GM19372 (cell line): ENCODE data around the gene NFASC.

Experiments
- ATAC-seq: cut with Tn5 transposase; IDR thresholded peaks from one replicate; pipeline ENCODE4 v1.9.1; 2021; ENCODE audit warnings: mild to moderate bottlenecking, low read depth, moderate library complexity; ENCODE audit not compliant: unreplicated experiment

NFASC gene

DNA sequence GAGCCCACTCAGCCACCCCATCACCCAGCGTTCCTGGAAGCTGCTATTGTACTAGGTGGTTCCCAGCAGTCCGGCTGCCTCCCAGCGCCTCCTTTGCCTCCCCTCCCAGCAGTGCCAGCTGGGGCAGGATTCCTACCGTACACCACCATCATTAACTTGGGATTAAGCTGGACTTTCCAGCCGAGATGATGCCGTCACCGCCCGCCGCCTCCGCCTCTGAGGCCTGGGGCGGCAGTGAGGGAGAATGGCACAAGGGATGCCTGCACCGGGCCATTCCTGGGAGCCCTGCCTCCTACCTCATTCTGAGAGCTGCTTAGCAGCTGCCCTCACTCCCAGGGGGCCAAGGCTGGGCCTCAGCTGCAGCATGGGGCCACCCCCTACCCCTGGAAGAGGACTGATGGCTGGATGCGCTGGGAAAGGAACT, 185.5 kb downstream of the NFASC start:
- no peak for ATAC-seq

DNA sequence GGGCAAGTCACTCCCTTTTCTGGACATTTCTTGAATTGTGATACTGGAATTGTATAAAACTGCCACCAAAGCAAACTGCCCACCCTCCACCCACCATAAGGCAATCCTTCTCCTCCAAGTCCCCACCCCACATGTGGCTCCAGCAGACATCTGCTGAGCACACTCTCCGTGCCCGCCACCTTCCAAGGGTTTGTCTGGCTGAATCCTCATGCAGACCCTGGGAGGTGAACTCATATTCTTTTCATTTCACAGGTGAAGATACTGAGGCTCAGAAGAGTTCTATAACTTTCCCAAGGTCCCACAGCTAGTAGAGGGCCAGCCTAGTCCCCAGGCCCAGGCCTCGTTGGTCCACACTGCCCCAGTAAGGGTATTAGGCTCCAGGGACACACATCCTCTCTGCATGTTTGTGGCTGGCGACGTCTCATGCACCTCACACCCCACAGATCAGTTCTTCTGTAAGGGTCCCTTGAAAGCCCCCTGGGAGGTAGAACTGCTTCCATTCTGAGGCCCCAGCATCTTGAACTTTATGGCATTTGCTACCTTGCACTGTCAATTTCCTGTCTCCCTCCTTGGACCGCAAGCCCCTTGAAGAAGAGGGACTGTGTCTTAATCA, 186.4 kb downstream of the NFASC start:
- no peak for ATAC-seq

DNA sequence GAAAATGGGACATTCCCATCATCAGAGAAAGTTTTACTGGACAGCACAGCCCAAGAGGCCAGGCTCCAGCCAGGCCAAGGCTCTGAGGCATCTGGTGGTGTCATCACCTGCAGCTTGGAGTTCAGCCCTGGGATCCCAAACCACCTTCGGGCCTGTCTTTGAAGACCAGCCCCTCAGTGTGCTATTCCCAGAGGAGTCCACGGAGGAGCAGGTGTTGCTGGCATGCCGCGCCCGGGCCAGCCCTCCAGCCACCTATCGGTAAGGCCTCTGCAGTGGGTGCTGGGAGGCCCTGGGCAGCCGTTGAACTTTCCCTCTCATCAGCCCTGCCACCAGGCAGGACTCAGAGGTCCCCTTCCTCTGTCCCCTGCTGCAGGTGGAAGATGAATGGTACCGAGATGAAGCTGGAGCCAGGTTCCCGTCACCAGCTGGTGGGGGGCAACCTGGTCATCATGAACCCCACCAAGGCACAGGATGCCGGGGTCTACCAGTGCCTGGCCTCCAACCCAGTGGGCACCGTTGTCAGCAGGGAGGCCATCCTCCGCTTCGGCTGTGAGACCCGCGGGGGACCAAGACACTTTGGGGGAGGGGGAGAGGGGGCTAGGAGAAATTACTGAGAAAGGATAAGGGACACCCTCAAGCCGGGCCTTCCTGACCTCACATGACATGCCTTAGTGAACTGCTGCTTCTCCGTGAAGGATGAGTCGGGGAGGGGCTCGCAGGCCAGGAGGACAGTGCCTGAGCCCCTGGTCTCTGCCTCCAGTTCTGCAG, 187.3 kb downstream of the NFASC start:
- no peak for ATAC-seq

DNA sequence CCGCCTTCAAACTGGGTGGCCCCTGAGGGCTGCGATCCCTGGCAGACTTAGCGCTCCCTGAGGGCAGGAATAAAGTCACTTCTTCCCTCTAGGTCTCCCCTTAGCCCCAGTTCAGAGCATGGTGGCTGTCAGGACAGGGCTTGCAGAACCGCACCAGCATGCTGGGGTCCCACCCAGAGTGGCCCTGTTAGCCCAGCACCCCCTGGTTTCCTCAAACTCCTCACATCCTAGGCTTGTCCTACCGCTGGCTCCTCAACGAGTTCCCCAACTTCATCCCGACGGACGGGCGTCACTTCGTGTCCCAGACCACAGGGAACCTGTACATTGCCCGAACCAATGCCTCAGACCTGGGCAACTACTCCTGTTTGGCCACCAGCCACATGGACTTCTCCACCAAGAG, 188.2 kb downstream of the NFASC start:
- no peak for ATAC-seq

DNA sequence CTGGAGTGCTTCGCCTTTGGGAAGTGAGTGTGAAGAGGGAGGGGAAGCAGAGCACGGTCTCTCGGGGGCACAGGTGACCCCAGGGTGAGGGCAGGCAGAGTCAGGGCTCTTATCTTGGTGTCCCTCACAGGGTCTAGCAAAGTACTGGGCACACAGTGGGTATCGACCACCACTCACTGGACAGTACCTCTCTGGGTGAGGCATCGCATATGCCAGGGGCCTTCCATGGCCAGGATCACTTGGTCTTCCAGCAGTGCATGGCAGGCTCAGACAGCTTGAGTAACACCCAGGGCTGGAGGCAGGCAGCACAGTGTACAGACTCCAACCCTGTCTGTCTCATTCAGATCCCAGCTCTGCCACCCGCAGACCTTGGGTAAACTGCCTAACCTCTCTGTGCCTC, 189.0 kb downstream of the NFASC start:
- ATAC-seq, result no peak

DNA sequence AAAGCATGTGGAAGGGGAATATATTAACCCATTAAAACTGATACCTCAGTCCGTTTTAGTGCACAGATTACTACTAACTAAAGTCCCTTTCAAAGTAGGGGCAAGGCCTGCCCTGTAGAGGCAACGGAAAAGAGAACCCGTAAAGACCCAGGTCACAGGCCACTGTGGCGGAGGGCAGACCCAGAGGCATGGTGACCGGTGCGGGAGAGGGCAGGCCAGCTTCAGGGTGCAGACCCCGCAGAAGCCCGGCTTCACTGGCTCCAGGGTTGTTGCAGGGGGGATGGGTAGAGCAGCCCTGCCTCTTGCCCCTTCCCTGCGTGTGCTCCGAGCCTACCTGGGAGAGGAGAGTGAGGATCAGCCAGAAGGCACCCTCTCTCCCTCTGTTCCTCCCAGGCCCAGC, 190.1 kb downstream of the NFASC start:
- ATAC-seq, result no peak

DNA sequence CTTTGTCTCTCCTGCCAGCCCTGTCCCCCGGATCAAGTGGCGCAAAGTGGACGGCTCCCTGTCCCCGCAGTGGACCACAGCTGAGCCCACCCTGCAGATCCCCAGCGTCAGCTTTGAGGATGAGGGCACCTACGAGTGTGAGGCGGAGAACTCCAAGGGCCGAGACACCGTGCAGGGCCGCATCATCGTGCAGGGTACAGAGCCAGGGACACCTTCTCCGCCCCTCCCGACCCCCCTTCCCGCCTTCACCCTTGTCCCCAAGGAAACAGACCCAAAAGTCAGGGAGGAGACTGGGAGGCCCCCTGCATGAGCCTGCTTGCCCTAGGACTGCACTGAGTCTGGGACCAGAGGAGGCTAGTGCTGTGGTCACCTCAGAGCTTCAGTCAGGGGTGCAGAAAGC, 190.6 kb downstream of the NFASC start:
- no peak for ATAC-seq

DNA sequence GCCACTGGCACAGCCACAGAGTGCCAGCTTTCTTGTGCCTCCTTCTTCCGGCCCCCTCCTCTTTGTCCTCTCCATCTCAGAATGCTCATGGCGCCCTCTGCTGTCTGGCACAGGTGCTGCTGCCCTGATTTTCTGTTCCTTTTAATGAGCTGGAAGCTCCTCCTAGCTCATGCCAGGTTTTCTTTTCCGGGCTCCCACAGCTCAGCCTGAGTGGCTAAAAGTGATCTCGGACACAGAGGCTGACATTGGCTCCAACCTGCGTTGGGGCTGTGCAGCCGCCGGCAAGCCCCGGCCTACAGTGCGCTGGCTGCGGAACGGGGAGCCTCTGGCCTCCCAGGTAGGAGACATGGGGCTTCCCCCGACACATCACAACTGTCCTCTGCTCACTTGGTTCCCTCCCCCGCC, 191.0 kb downstream of the NFASC start:
- ATAC-seq, result no peak

DNA sequence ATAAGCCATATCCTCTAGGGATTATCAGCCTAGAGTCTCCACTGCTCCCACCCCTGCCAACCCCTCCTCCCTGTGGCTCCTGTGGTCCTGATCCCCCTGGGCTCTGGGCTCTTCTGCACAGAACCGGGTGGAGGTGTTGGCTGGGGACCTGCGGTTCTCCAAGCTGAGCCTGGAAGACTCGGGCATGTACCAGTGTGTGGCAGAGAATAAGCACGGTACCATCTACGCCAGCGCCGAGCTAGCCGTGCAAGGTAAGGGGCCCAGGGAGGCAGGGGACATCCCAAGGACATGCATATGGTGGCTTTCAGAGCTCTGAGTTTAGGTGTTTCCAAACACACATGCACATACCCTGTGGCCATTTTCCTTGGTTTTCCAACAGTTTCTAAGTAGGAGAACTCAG, 191.7 kb downstream of the NFASC start:
- no peak for ATAC-seq

DNA sequence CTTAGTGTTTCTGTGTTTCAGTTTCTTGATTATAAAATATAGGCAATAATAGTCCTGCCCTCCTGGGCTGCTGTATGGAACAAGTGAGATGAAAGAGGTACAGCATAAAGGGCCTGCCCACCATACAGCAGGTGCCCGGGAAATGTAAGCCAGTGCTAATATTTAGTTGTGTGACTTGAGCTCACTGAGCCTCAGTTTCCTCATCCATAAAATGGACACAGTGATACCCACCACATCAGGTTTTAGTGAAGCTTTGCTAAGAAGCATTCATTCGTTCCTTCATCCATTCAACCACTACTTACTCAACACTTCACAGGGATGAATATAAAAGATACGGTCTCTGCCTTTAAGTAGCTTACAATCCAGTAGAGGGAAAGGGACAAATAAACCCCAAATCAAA, 192.2 kb downstream of the NFASC start:
- ATAC-seq, result no peak

DNA sequence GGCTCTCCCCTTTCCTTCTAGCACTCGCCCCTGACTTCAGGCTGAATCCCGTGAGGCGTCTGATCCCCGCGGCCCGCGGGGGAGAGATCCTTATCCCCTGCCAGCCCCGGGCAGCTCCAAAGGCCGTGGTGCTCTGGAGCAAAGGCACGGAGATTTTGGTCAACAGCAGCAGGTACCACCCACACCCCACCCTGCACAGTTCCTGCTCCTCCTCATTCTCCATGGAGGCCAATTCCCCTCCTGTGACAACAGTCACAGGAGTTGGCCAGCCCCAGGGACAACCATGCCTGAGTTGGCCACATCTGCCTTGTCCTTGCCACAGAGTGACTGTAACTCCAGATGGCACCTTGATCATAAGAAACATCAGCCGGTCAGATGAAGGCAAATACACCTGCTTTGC, 193.6 kb downstream of the NFASC start:
- no peak for ATAC-seq

DNA sequence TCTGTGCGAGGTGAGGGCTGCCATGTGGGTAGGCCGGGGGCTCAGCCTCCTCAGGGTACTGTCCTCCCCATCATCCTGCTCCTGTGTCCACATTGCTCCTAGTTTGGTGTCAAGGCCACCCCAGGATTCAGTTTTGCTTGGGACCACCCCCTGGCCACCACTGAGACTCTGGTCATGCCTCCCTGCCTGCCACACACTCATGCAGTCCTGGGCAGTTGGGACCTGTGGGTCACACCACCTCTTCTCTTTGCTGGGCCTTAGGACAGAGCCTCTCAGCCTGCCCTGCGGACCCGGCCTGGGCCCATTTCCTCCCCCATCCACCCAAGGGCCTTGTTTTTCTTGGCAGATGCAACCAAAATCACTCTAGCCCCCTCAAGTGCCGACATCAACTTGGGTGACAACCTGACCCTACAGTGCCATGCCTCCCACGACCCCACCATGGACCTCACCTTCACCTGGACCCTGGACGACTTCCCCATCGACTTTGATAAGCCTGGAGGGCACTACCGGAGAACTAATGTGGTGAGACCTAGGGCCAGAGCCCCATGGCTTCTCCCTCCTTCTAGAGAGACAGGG, 194.2 kb downstream of the NFASC start:
- ATAC-seq, result no peak

DNA sequence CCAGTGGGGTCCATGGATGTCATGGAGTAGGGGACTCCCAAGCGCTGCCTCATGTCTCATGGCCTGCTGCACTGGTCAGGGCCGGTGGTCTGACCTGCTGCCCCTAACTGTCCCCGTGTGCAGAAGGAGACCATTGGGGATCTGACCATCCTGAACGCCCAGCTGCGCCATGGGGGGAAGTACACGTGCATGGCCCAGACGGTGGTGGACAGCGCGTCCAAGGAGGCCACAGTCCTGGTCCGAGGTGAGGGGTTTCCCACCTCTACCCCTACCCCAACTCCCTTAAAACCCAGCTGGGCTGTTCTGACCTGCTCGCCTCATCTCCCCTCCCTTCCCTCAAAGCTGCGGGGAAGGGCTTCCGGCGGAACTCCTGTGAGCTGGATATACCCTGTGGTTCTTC, 195.0 kb downstream of the NFASC start:
- ATAC-seq, result no peak

DNA sequence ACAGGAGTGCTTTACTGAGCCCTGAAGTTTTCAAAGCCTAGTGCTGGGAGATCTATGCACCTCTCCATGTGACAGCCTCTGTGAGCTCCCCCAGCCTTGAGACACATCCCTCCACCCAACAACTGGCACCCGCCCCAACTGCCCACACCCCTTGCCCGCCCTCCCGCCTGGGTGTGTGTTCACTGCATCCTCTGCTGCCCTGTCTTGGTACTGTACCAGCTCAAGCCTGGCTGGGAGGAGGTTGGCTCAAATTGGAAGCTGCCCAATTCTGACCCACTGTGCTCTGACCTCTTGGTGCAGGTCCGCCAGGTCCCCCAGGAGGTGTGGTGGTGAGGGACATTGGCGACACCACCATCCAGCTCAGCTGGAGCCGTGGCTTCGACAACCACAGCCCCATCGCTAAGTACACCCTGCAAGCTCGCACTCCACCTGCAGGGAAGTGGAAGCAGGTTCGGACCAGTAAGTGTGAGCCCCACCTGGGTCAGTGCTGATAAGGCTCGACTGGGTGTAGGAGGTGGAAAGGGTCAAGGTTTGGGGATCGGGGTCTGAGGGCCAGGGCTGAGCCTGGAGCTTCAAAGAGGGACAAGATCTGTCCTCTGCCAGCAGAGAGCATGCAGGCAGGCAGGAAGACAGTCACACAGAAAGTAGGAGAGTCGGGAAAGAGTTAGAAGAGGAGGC, 195.6 kb downstream of the NFASC start:
- no peak for ATAC-seq

DNA sequence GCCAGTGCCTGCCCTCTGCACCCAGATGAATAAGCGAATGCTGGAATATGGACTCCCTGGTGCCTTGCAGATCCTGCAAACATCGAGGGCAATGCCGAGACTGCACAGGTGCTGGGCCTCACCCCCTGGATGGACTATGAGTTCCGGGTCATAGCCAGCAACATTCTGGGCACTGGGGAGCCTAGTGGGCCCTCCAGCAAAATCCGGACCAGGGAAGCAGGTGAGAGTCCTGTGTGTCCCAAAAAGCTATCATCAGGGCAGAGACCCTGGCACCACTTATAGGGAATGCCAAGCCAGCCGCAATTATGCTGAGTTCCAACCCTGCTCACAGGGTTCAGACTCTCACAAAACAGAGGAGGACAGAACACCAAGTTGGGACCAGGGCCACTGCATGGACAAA, 196.4 kb downstream of the NFASC start:
- ATAC-seq, result no peak

DNA sequence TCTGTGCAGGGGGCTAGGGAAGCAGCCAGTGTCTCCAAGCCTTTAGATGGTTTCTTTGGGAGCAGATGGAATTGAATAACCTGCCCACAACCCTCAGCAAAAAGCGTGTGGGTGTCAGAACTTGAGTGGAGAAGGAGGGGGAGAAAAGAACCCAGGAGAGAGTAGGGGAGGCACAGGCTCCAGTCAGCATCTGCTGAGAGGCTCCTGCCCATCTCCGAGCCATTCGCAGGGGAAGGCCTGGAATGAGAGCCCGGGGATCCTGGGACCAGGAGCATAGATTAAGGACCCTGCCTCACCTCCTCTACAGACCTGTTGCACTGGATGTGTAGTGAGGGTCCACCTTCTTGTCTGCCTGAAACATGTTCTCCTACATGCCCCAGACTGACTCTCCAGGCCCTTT, 197.3 kb downstream of the NFASC start:
- no peak for ATAC-seq

DNA sequence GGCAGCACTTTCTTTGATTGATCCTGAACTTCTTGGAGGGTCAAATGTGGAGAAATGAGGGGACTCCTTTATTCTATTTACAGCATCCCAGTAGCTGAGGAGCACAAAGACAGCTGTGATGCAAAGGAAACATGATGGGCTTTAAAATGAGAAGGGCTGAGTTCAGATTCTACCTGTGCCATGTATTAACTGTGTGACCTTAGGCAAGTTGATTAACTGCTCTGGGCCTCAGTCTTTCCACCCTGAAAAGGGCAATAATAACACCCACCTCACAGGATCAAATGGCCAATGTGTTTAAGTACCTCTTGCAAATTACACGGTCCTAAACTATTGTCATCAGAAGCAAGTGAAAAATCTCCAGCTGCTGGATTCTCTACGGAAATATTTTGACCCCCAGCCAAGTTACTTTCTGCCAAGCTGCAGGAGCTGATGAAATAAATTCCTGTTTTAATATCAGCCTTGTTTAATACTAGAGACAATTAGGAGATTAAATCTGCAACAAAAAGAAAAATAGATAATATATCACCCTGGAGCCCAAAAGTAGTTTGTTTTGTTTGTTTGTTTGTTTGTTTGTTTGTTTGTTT, 197.9 kb downstream of the NFASC start:
- no peak for ATAC-seq

DNA sequence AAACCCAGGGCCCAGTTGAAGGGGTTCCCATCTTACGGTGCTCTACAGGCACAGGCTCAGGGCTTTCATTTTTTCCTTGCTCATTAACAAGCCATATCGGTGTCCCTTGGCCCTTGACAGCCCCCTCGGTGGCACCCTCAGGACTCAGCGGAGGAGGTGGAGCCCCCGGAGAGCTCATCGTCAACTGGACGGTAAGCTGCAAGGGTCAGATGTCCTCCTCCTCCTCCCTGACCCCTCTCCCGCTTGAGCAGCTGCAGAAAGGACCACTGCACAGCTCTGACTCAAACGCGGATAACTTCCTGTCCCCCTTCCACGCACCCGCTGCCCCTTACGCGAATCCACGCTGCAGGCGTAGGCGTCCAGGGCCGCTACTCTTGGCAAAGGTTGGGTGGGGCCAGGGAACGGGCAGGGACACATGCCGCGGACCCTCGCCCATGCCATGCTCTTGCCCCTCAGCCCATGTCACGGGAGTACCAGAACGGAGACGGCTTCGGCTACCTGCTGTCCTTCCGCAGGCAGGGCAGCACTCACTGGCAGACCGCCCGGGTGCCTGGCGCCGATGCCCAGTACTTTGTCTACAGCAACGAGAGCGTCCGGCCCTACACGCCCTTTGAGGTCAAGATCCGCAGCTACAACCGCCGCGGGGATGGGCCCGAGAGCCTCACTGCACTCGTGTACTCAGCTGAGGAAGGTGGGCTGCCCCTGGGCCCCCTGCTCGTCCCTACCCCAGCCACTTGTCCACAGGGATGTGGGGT, 198.9 kb downstream of the NFASC start:
- ATAC-seq, result no peak

DNA sequence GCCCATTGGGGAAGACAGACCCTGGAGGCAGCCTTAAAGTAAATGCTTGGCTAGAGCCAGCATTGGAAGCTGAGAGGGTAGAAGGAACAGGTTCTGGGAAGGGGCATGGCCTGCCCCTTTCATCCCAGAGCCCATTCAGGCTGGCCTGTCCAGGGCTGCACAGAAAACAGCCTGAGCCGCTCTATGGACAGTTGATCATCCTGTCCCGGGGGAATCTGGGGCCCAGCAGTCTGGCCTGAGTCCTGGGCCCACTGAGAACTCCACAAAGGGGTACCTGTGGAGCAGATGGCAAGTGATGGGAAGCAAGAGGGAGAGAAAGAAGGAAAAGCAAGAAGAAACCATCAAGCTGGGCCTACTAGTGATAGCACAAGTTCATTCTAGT, 200.4 kb downstream of the NFASC start:
- no peak for ATAC-seq

DNA sequence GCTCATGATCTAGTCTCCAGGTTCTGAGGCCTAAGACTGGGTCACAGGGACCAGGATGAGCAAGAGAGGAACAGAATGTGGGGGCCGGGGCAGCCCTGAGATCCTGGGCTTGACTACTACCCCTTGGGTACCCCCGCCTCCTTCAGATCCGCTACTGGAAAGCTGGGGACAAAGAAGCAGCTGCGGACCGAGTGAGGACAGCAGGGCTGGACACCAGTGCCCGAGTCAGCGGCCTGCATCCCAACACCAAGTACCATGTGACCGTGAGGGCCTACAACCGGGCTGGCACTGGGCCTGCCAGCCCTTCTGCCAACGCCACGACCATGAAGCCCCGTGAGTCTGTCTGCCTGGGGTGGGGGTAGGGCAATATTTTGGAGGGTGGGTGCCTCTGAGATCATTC, 201.1 kb downstream of the NFASC start:
- ATAC-seq, result no peak

DNA sequence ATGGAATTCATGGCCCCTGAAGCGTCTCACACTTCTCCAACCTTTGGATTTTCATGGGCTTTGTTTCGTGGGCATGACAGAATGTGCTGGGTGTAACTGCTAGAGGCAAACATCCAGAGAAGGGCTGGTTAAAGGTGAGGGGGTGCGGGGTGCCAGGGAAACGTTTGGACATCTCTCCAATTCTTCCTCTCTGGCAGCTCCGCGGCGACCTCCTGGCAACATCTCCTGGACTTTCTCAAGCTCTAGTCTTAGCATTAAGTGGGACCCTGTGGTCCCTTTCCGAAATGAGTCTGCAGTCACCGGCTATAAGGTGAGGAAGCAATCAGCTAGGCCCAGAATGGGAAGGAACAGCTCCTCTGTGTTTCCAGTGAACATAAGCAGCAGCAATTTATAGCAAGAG, 201.6 kb downstream of the NFASC start:
- ATAC-seq, result no peak
